Measurements from ENCODE around the gene SCML1.

SCML1 gene

DNA sequence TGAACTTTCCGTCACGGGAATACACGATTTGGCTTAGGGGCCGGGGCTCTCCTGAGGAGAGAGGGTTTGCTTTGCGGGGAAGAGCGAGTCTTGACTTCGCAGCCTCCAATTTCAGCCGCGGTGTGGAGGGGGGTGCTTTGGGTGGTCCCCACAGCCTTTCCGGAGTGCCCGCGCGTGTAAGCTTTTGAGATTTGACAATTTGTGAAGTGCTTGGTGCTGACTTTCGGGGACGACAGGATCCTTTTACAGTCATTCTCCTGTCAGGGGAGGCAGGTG is 355 bp downstream of the SCML1 start:
- no peak overlapping the region for H2BK12ac ChIP-seq (ENCODE audit: low read length)
- peak overlapping the region; percentile 86 to 96 for H3K4me3 ChIP-seq (ENCODE audit: low read length in 2 of 2)
- H3K27ac ChIP-seq (replicated peaks; ENCODE audit: low read length): no peak overlapping the region
- H4K91ac ChIP-seq (ENCODE audit: low read depth, low read length, poor library complexity): no peak overlapping the region
- no peak overlapping the region for H2BK15ac ChIP-seq (ENCODE audit: low read length)
- no peaks in the 10 kb centered on the region for H3K36me3 ChIP-seq (replicated peaks in 1 of 2; ENCODE audit: control insufficient read depth in 2 of 2, insufficient read depth in 2 of 2, low read length in 2 of 2)
- H3K9me3 ChIP-seq (replicated peaks in 1 of 2; ENCODE audit: control insufficient read depth in 2 of 2, insufficient read depth in 1 of 2, low read depth in 1 of 2, low read length in 2 of 2): no peaks in the 10 kb centered on the region
- no peak overlapping the region for H3K14ac ChIP-seq (ENCODE audit: low read length)
- H3K23ac ChIP-seq (ENCODE audit: low read depth, low read length, poor library complexity): no peak overlapping the region
- H3K4ac ChIP-seq (ENCODE audit: low read length): no peak overlapping the region
- H2BK120ac ChIP-seq (ENCODE audit: low read depth, low read length): no peak overlapping the region
- H2BK5ac ChIP-seq (ENCODE audit: low read length): no peak overlapping the region
- H3K27me3 ChIP-seq (ENCODE audit: control insufficient read depth in 3 of 3, insufficient read depth in 3 of 3, low read depth in 1 of 3, low read length in 3 of 3): no peaks in the 10 kb centered on the region
- DNase-seq (ENCODE audit: low spot score): peak; percentile 6
- peak overlapping the region; percentile 85 for H2AFZ ChIP-seq (ENCODE audit: low read length)
- peaks cover 2% of the 10 kb centered on the region for H3K79me1 ChIP-seq (ENCODE audit: low read depth, low read length)
- no CpG with 5 or more reads among the region's 15 CpGs for WGBS, 2 donors (ENCODE audit: extremely low coverage in 2 of 2, insufficient read length in 2 of 2, insufficient replicate concordance in 1 of 2)
- no peak overlapping the region for H4K8ac ChIP-seq (ENCODE audit: low read depth, low read length)
- H3K18ac ChIP-seq (ENCODE audit: low read length): no peak overlapping the region
- no peak overlapping the region for H2AK5ac ChIP-seq (ENCODE audit: low read depth, low read length)
- peak overlapping the region; percentile 70 for H3K9ac ChIP-seq (ENCODE audit: low read depth, low read length, poor library complexity)
- H3K4me1 ChIP-seq (ENCODE audit: control insufficient read depth in 2 of 2, insufficient read depth in 1 of 2, low read depth in 1 of 2, low read length in 2 of 2): peaks cover 3 to 15% of the 10 kb centered on the region in 2 donors
- peak overlapping the region; percentile 54 for H3K4me2 ChIP-seq (ENCODE audit: insufficient read depth, low read length, poor library complexity, severe bottlenecking)

DNA sequence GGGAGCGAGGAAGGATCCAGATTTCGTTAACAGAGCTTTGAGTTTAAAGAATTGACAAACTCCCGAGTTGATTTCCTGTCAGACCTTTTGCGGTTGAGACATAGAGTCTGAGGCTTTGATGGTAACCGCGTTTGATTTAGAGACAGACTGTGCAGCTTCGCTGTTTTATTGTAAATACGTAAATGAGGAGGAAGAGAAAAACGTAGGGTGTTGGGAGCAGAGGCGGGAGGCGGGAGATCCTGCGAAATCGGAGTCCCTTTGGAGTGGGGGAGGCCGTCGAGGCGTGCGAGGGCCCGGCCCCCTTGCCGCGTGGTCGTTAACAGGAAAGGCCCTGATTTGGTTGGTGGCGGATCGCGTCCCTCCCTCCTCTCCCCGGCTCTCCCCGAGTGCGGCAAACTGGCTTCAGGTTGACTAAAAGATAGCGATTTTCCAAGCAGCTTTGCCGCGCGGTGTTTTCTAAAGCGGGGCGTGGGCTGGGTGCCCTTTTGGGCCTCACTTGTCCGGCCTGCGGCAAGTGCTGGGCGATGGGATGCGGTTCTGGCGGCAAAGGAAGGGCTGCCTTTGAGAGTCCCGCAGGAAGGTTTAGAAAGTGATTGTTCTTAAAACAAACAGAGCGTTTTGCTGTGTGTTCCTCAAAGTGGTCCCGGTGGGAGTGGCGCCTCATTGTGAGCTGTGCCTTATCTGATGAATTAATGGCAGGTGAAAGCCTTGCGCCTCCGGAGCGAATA is 857 bp downstream of the SCML1 start:
- no peak overlapping the region for H4K8ac ChIP-seq (ENCODE audit: low read depth, low read length)
- H2BK15ac ChIP-seq (ENCODE audit: low read length): no peak overlapping the region
- H2BK120ac ChIP-seq (ENCODE audit: low read depth, low read length): no peak overlapping the region
- H3K27ac ChIP-seq (replicated peaks; ENCODE audit: low read length): peak overlapping the region; percentile 14
- no peaks in the 10 kb centered on the region for H3K36me3 ChIP-seq (replicated peaks in 1 of 2; ENCODE audit: control insufficient read depth in 2 of 2, insufficient read depth in 2 of 2, low read length in 2 of 2)
- peak overlapping the region; percentile 85 for H2AFZ ChIP-seq (ENCODE audit: low read length)
- H3K18ac ChIP-seq (ENCODE audit: low read length): no peak overlapping the region
- peak overlapping the region; percentile 54 for H3K4me2 ChIP-seq (ENCODE audit: insufficient read depth, low read length, poor library complexity, severe bottlenecking)
- H2AK5ac ChIP-seq (ENCODE audit: low read depth, low read length): no peak overlapping the region
- H3K14ac ChIP-seq (ENCODE audit: low read length): no peak overlapping the region
- WGBS, 2 donors (ENCODE audit: extremely low coverage in 2 of 2, insufficient read length in 2 of 2, insufficient replicate concordance in 1 of 2): no CpG with 5 or more reads among the region's 45 CpGs
- H2BK12ac ChIP-seq (ENCODE audit: low read length): no peak overlapping the region
- no peaks in the 10 kb centered on the region for H3K27me3 ChIP-seq (ENCODE audit: control insufficient read depth in 3 of 3, insufficient read depth in 3 of 3, low read depth in 1 of 3, low read length in 3 of 3)
- H4K91ac ChIP-seq (ENCODE audit: low read depth, low read length, poor library complexity): no peak overlapping the region
- H3K9me3 ChIP-seq (replicated peaks in 1 of 2; ENCODE audit: control insufficient read depth in 2 of 2, insufficient read depth in 1 of 2, low read depth in 1 of 2, low read length in 2 of 2): no peaks in the 10 kb centered on the region
- peaks cover 2% of the 10 kb centered on the region for H3K79me1 ChIP-seq (ENCODE audit: low read depth, low read length)
- peak overlapping the region; percentile 86 to 96 for H3K4me3 ChIP-seq (ENCODE audit: low read length in 2 of 2)
- H2BK5ac ChIP-seq (ENCODE audit: low read length): no peak overlapping the region
- H3K4ac ChIP-seq (ENCODE audit: low read length): no peak overlapping the region
- H3K9ac ChIP-seq (ENCODE audit: low read depth, low read length, poor library complexity): no peak overlapping the region
- peak; percentile 14 for DNase-seq (ENCODE audit: low spot score)
- H3K4me1 ChIP-seq (ENCODE audit: control insufficient read depth in 2 of 2, insufficient read depth in 1 of 2, low read depth in 1 of 2, low read length in 2 of 2): peaks cover 3 to 15% of the 10 kb centered on the region in 2 donors
- no peak overlapping the region for H3K23ac ChIP-seq (ENCODE audit: low read depth, low read length, poor library complexity)

DNA sequence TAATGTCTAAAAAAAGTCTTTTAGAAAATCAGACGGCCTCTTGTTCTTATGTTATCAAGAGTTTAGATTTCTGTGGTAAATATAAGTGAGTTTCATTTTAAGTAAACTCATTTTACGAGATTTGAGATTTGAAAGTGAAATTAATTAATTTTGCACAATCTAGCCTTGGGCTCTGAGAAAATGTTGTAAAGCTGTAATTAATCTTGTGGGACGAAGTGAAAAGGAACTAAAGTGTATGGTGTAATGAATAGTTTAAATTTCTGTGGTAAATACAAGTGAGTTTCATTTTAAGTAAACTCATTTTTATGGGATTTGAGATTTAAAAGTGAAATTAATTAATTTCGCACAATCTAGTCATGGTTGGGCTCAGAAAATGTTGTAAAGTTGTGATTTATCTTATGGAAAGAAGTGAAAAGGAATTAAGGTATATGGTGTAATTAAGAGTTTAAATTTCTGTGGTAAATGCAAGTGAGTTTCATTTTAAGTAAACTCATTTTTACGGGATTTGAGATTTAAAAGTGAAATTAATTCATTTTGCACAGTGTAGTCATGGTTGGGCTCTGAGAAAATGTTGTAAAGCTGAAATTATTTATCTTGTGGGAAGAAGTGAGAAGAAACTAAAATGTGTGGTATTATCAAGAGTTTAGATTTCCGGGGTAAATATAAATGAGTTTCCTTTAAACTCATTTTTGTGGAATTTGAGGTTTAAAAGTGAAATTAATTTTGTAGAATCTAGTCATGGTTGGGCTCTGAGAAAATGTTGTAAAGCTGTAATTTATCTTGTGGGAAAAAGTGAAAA is 1.6 kb downstream of the SCML1 start:
- Histone ChIP-seq H2AK5ac (ENCODE audit: low read depth, low read length) (no peak overlapping the region), H3K23ac (ENCODE audit: low read depth, low read length, poor library complexity) (no peak overlapping the region), H3K4me3 (ENCODE audit: low read length in 2 of 2) (peak overlapping the region in 1 of 2 donors; percentile 86), H4K8ac (ENCODE audit: low read depth, low read length) (no peak overlapping the region), H2AFZ (ENCODE audit: low read length) (peak overlapping the region; percentile 85), H4K91ac (ENCODE audit: low read depth, low read length, poor library complexity) (no peak overlapping the region), H3K9me3 (replicated peaks in 1 of 2; ENCODE audit: control insufficient read depth in 2 of 2, insufficient read depth in 1 of 2, low read depth in 1 of 2, low read length in 2 of 2) (no peaks in the 10 kb centered on the region), H2BK5ac (ENCODE audit: low read length) (no peak overlapping the region), H2BK12ac (ENCODE audit: low read length) (no peak overlapping the region), H3K4me1 (ENCODE audit: control insufficient read depth in 2 of 2, insufficient read depth in 1 of 2, low read depth in 1 of 2, low read length in 2 of 2) (peaks cover 3 to 13% of the 10 kb centered on the region in 2 donors), H3K79me1 (ENCODE audit: low read depth, low read length) (peaks cover 2% of the 10 kb centered on the region), H3K27me3 (ENCODE audit: control insufficient read depth in 3 of 3, insufficient read depth in 3 of 3, low read depth in 1 of 3, low read length in 3 of 3) (no peaks in the 10 kb centered on the region), H3K18ac (ENCODE audit: low read length) (no peak overlapping the region), H2BK120ac (ENCODE audit: low read depth, low read length) (no peak overlapping the region), H3K9ac (ENCODE audit: low read depth, low read length, poor library complexity) (no peak overlapping the region), H2BK15ac (ENCODE audit: low read length) (no peak overlapping the region), H3K27ac (replicated peaks; ENCODE audit: low read length) (no peak overlapping the region), H3K14ac (ENCODE audit: low read length) (no peak overlapping the region), H3K36me3 (replicated peaks in 1 of 2; ENCODE audit: control insufficient read depth in 2 of 2, insufficient read depth in 2 of 2, low read length in 2 of 2) (no peaks in the 10 kb centered on the region), H3K4ac (ENCODE audit: low read length) (no peak overlapping the region), H3K4me2 (ENCODE audit: insufficient read depth, low read length, poor library complexity, severe bottlenecking) (peak overlapping the region; percentile 54)
- WGBS, 2 donors (ENCODE audit: extremely low coverage in 2 of 2, insufficient read length in 2 of 2, insufficient replicate concordance in 1 of 2): no CpG with 5 or more reads among the region's 6 CpGs
- no peak for DNase-seq (ENCODE audit: low spot score)
